GM21723 (cell line): Measurements from ENCODE around the gene HEBP1.
"Not testable (repeated sequence)": the region's sequence is repeated elsewhere in the genome, so short reads cannot be mapped to it uniquely, and the experiment has no call there.

Source experiments
- ATAC-seq: cut with Tn5 transposase; IDR thresholded peaks from one replicate; pipeline ENCODE4 v1.9.1; 2021; ENCODE audit warnings: mild to moderate bottlenecking, moderate library complexity; ENCODE audit not compliant: unreplicated experiment

Gene HEBP1

GRCh38 chr12:12999959-13000615 is at the start of gene HEBP1:
HEBP1 (minus strand) TSS chr12:13000265; CDS start chr12:13000114, 151 bp downstream.
- ATAC-seq = peak; percentile 79

GRCh38 chr12:13049816-13050215 is 49.8 kb upstream of the HEBP1 start:
- no peak for ATAC-seq

GRCh38 chr12:13046964-13047363 is 46.9 kb upstream of the HEBP1 start:
- ATAC-seq = no peak

GRCh38 chr12:13045816-13046215 is 45.8 kb upstream of the HEBP1 start:
- ATAC-seq = no peak

GRCh38 chr12:13044906-13045299 is 44.8 kb upstream of the HEBP1 start:
- no peak for ATAC-seq

- peak; percentile 97 for ATAC-seq
Observed at GRCh38 chr12:13044002-13044905, 44.2 kb upstream of the HEBP1 start, which contains the start of gene FAM234B. FAM234B (plus strand) TSS chr12:13044381; CDS start chr12:13044404, 23 bp downstream.

- no peak for ATAC-seq
Observed at GRCh38 chr12:13042666-13043230, 42.7 kb upstream of the HEBP1 start.

- ATAC-seq = no peak
Observed at GRCh38 chr12:13041224-13041623, 41.2 kb upstream of the HEBP1 start.

- ATAC-seq = no peak
Observed at GRCh38 chr12:13039328-13039956, 39.4 kb upstream of the HEBP1 start.

GRCh38 chr12:13038491-13039161 is 38.6 kb upstream of the HEBP1 start:
- no peak for ATAC-seq

- ATAC-seq = no peak
Observed at GRCh38 chr12:13036881-13037280, 36.8 kb upstream of the HEBP1 start.

GRCh38 chr12:13035335-13035734 is 35.3 kb upstream of the HEBP1 start:
- not testable (repeated sequence) for ATAC-seq

GRCh38 chr12:13033476-13033875 is 33.4 kb upstream of the HEBP1 start:
- no peak for ATAC-seq

GRCh38 chr12:13032164-13032563 is 32.1 kb upstream of the HEBP1 start:
- no peak for ATAC-seq

GRCh38 chr12:13030541-13031291 is 30.7 kb upstream of the HEBP1 start:
- no peak for ATAC-seq

GRCh38 chr12:13028825-13029570 is 28.9 kb upstream of the HEBP1 start:
- no peak for ATAC-seq

GRCh38 chr12:13027508-13027907 is 27.4 kb upstream of the HEBP1 start:
- no peak for ATAC-seq

GRCh38 chr12:13027032-13027431 is 27.0 kb upstream of the HEBP1 start:
- no peak for ATAC-seq

GRCh38 chr12:13026286-13026685 is 26.2 kb upstream of the HEBP1 start:
- ATAC-seq = no peak
